Fibroblast of skin of abdomen (primary cell): ENCODE measurements around the gene FGF18.
"Not testable (repeated sequence)": the region's sequence is repeated elsewhere in the genome, so short reads cannot be mapped to it uniquely, and the experiment has no call there.

Experiments
- DNase-seq: peaks from one replicate; pipeline ENCODE4 v3.0.0-alpha.2; 2013

Gene FGF18

GRCh38 chr5:171400169-171400568 lies 19.3 kb upstream of the FGF18 start:
- DNase-seq, result no peak

- DNase-seq, result no peak
Measured at GRCh38 chr5:171401167-171401947, 18.1 kb upstream of the FGF18 start.

- DNase-seq, result not testable (repeated sequence)
Measured at GRCh38 chr5:171402751-171403150, 16.7 kb upstream of the FGF18 start.

- DNase-seq, result no peak
Measured at GRCh38 chr5:171405615-171406014, 13.8 kb upstream of the FGF18 start.

- DNase-seq, result no peak
Measured at GRCh38 chr5:171407234-171407633, 12.2 kb upstream of the FGF18 start.

- no peak for DNase-seq
Measured at GRCh38 chr5:171409164-171410136, 10.0 kb upstream of the FGF18 start.

GRCh38 chr5:171410181-171410580 lies 9.3 kb upstream of the FGF18 start:
- DNase-seq, result no peak

GRCh38 chr5:171412186-171412585 lies 7.3 kb upstream of the FGF18 start:
- DNase-seq, result no peak

GRCh38 chr5:171413153-171413910 lies 6.1 kb upstream of the FGF18 start:
- no peak for DNase-seq

- not testable (repeated sequence) for DNase-seq
Measured at GRCh38 chr5:171413993-171414392, 5.5 kb upstream of the FGF18 start.

GRCh38 chr5:171415115-171415730 lies 4.2 kb upstream of the FGF18 start:
- DNase-seq, result peak; percentile 29

GRCh38 chr5:171416160-171417049 lies 3.0 kb upstream of the FGF18 start:
- no peak for DNase-seq

- peak; percentile 71 for DNase-seq
Measured at GRCh38 chr5:171418316-171418981, 998 bp upstream of the FGF18 start.

- DNase-seq, result peak; percentile 37
Measured at GRCh38 chr5:171419688-171420430, 412 bp downstream of the FGF18 start.

- peak; percentile 89 for DNase-seq
Measured at GRCh38 chr5:171420431-171421241, 1.2 kb downstream of the FGF18 start.

- no peak for DNase-seq
Measured at GRCh38 chr5:171421331-171422262, 2.1 kb downstream of the FGF18 start.

- DNase-seq, result no peak
Measured at GRCh38 chr5:171422495-171422894, 3.0 kb downstream of the FGF18 start.
